Left ventricle myocardium inferior (tissue), 1 donor: ENCODE measurements around the gene TK1. TPM values are rescaled to one million over a fixed set of nuclear protein-coding genes. Genes with fewer than 3 reads are reported as not detected.

Experiments used
- DNase-seq: peaks from one replicate; pipeline ENCODE4 v3.0.0-alpha.2; 2020
- H3K27ac ChIP-seq: fragments of 200-600 bp; replicated peaks from 2 replicates; pipeline ENCODE4 v1.8.0; 2021
- H3K27me3 ChIP-seq: fragments of 200-600 bp; 2 replicates; pipeline ENCODE4 v1.8.0; 2021; ENCODE audit warnings: low read depth
- H3K36me3 ChIP-seq: fragments of 200-600 bp; 2 replicates; pipeline ENCODE4 v1.8.0; 2021
- H3K4me1 ChIP-seq: fragments of 200-600 bp; 2 replicates; pipeline ENCODE4 v1.8.0; 2021
- H3K4me3 ChIP-seq: fragments of 200-600 bp; 2 replicates; pipeline ENCODE4 v1.8.0; 2021; ENCODE audit warnings: mild to moderate bottlenecking, moderate library complexity
- H3K9me3 ChIP-seq: fragments of 200-600 bp; replicated peaks from 2 replicates; pipeline ENCODE4 v1.8.0; 2021
- CTCF ChIP-seq: fragments of 200-600 bp; IDR thresholded peaks from 2 replicates; pipeline ENCODE4 v1.8.0; 2021; ENCODE audit warnings: antibody characterized with exemption, mild to moderate bottlenecking, borderline replicate concordance
- intact Hi-C: fragments of 100-400 bp; cut with micrococcal nuclease; formaldehyde crosslinking; loops from one replicate; pipeline ENCODE4 v1.11.0; 2022
- total RNA-seq: library from RNA; stranded (reverse); fragmentation: NEBNext Ultra II Directional; extraction: Animal tissue kit (Norgen Biotek cat#: 25700); gene quantifications from one replicate; pipeline ENCODE4 v1.2.1, GENCODE V29; 2021
- donor health status: DM: no; HTN: yes; CAD: no; lungs with severe emphysema.

The TK1 gene
- total RNA-seq, 1 donor from 2014 or later = 1.8 TPM

- no peak for DNase-seq
Measured at GRCh38 chr17:78164748-78165607, 21.9 kb downstream of the TK1 start.

GRCh38 chr17:78163881-78164747 is 22.7 kb downstream of the TK1 start:
- TF ChIP-seq CTCF = no peak
- no peak overlapping the region for H3K4me3 ChIP-seq
- H3K9me3 ChIP-seq = no peaks in the 10 kb centered on the region
- intact Hi-C loops = no loop called here
- H3K36me3 ChIP-seq = no peaks in the 10 kb centered on the region
- no peaks in the 10 kb centered on the region for H3K27me3 ChIP-seq
- no peak for DNase-seq
- H3K4me1 ChIP-seq = peaks cover 12% of the 10 kb centered on the region
- no peak overlapping the region for H3K27ac ChIP-seq

More at GRCh38 chr17:78164748-78165607, 21.9 kb downstream of the TK1 start:
- intact Hi-C loops = no loop called here
- Histone ChIP-seq H3K4me3 (no peak overlapping the region), H3K4me1 (peaks cover 21% of the 10 kb centered on the region), H3K27ac (no peak overlapping the region), H3K27me3 (no peaks in the 10 kb centered on the region), H3K9me3 (no peaks in the 10 kb centered on the region), H3K36me3 (no peaks in the 10 kb centered on the region)
- TF ChIP-seq CTCF = no peak

- Histone ChIP-seq H3K36me3 (no peaks in the 10 kb centered on the region), H3K9me3 (no peaks in the 10 kb centered on the region), H3K27ac (no peak overlapping the region), H3K27me3 (no peaks in the 10 kb centered on the region), H3K4me3 (no peak overlapping the region), H3K4me1 (no peaks in the 10 kb centered on the region)
- no peak for DNase-seq
- intact Hi-C loops = no loop called here
- TF ChIP-seq CTCF = no peak
Measured at GRCh38 chr17:78159575-78160158, 27.2 kb downstream of the TK1 start.

DNA sequence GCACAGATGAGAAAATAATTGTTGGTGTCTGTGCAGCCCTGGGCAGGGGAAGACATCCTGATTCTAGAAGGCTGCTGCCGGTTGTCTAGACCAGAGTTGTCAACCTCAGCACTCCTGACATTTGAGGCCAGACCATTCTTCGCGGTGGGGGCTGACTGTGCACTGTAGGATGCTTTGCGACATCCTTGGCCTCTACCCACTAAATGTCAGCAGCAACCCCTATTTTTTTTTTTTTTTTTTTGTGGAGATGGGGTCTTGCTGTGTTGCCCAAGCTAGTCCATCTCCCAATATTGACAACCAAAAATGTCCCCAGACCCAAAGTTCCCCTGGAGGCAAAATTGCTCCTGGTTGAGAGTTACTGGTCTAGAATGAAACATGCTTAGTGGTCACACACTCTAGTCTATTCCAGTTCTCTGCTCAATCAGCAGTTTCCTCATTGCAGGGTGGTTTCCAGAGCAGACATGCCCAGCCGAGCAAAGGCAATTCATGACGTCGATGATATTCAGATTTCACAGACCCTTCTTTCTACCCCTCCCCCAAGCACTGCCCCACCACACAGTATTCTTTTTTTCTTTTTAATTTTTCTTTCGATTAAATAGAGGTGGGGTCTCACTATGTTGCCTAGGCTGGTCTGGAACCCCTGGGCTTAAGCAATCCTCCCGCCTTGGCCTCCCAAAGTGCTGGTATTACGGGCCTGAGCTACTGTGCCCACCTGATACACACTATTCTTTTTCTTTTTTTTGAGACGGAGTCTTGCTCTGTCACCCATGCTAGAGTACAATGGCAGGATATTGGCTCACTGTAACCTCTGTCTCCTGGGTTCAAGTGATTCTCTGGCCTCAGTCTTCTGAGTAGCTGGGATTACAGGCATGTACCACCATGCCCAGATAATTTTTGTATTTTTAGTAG is 31.7 kb downstream of the TK1 start:
- Histone ChIP-seq H3K9me3 (no peaks in the 10 kb centered on the region), H3K27me3 (no peaks in the 10 kb centered on the region), H3K36me3 (no peaks in the 10 kb centered on the region), H3K4me1 (peaks cover 10% of the 10 kb centered on the region), H3K27ac (no peak overlapping the region), H3K4me3 (no peak overlapping the region)
- no peak for DNase-seq
- TF ChIP-seq CTCF = no peak
- intact Hi-C loops = no loop called here

DNA sequence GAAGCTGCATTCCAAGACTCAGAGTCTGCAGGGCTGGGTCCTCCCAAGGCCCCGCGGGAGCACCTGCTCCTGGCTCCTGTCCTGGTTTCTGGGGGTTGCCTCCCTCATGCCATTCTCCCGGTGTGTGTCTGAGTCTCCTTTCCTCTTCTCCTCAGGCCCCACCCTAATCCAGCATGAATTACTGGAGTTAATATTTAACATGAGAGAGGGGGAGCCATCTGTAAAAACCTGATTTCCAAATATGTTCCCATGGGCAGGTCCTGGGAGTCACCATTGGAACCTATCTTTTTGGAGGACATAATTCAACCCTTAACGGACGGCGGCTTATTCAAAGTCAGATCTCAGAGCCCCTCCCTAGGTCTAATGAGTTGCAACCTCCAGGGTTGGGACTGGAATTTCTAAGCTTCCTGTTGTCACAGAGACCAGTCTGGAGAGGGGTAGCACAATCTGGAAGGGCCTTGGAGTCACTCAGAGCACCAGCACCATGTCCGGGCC is 35.3 kb downstream of the TK1 start:
- DNase-seq = no peak
- H3K4me1 ChIP-seq = peaks cover 10% of the 10 kb centered on the region
- intact Hi-C loops = no loop called here
- no peaks in the 10 kb centered on the region for H3K9me3 ChIP-seq
- peak overlapping the region; percentile 54 for H3K27ac ChIP-seq
- H3K4me3 ChIP-seq = no peak overlapping the region
- TF ChIP-seq CTCF = no peak
- H3K36me3 ChIP-seq = no peaks in the 10 kb centered on the region
- H3K27me3 ChIP-seq = no peaks in the 10 kb centered on the region
